ENCODE measurements around the gene ETHE1.

Gene ETHE1

GRCh38 chr19:43503501-43504425, 23.2 kb downstream of the ETHE1 start:
- H3K4me3 ChIP-seq (ENCODE audit: low read depth, low read length): peak overlapping the region; percentile 84
- TF ChIP-seq CTCF (IDR thresholded peaks at IDR 0.05; ENCODE audit: low read depth, low read length): 0 out of 2 replicates have a peak, but pooled peaks have one; percentile 6

GRCh38 chr19:43502419-43502976, 24.5 kb downstream of the ETHE1 start:
- H3K4me3 ChIP-seq (ENCODE audit: low read depth, low read length): no peak overlapping the region

GRCh38 chr19:43501661-43502418, 25.2 kb downstream of the ETHE1 start:
- no peak overlapping the region for H3K4me3 ChIP-seq (ENCODE audit: low read depth, low read length)
- TF ChIP-seq CTCF (IDR thresholded peaks at IDR 0.05; ENCODE audit: low read depth, low read length): no peak

More at GRCh38 chr19:43502419-43502976, 24.5 kb downstream of the ETHE1 start:
- TF ChIP-seq CTCF (IDR thresholded peaks at IDR 0.05; ENCODE audit: low read depth, low read length): no peak

- TF ChIP-seq CTCF (IDR thresholded peaks at IDR 0.05; ENCODE audit: low read depth, low read length): no peak
- H3K4me3 ChIP-seq (ENCODE audit: low read depth, low read length): no peak overlapping the region
Observed at GRCh38 chr19:43499042-43499441, 28.0 kb downstream of the ETHE1 start.

- H3K4me3 ChIP-seq (ENCODE audit: low read depth, low read length): no peak overlapping the region
- TF ChIP-seq CTCF (IDR thresholded peaks at IDR 0.05; ENCODE audit: low read depth, low read length): no peak
Observed at GRCh38 chr19:43498233-43498842, 28.7 kb downstream of the ETHE1 start.

- no peak for TF ChIP-seq CTCF (IDR thresholded peaks at IDR 0.05; ENCODE audit: low read depth, low read length)
Observed at GRCh38 chr19:43496960-43497359, 30.0 kb downstream of the ETHE1 start.

More at GRCh38 chr19:43496960-43497359, 30.0 kb downstream of the ETHE1 start:
- H3K4me3 ChIP-seq (ENCODE audit: low read depth, low read length): no peak overlapping the region

Data from WI38 (cell line).